ENCODE data around the gene PLLP. TPM values are rescaled to one million over a fixed set of nuclear protein-coding genes. Genes with fewer than 3 reads are reported as not detected.

The PLLP gene
- total RNA-seq, 1 donor from 2014 or later = 0.21 TPM

GRCh38 chr16:57324749-57325148 is 40.3 kb upstream of the PLLP start:
- no peak for DNase-seq (ENCODE audit: low spot score in 2 of 2)
- no peak overlapping the region for H3K4me3 ChIP-seq
- H3K36me3 ChIP-seq = no peaks in the 10 kb centered on the region
- no peaks in the 10 kb centered on the region for H3K4me1 ChIP-seq
- intact Hi-C loops (cut with DNase I) = no loop called here
- no peaks in the 10 kb centered on the region for H3K9me3 ChIP-seq
- TF ChIP-seq, protein P1, sequence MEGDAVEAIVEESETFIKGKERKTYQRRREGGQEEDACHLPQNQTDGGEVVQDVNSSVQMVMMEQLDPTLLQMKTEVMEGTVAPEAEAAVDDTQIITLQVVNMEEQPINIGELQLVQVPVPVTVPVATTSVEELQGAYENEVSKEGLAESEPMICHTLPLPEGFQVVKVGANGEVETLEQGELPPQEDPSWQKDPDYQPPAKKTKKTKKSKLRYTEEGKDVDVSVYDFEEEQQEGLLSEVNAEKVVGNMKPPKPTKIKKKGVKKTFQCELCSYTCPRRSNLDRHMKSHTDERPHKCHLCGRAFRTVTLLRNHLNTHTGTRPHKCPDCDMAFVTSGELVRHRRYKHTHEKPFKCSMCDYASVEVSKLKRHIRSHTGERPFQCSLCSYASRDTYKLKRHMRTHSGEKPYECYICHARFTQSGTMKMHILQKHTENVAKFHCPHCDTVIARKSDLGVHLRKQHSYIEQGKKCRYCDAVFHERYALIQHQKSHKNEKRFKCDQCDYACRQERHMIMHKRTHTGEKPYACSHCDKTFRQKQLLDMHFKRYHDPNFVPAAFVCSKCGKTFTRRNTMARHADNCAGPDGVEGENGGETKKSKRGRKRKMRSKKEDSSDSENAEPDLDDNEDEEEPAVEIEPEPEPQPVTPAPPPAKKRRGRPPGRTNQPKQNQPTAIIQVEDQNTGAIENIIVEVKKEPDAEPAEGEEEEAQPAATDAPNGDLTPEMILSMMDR (IDR thresholded peaks at IDR 0.05) = no peak
- no peaks in the 10 kb centered on the region for H3K27me3 ChIP-seq
- no peak overlapping the region for H3K27ac ChIP-seq

GRCh38 chr16:57319646-57320045 is 35.2 kb upstream of the PLLP start:
- Histone ChIP-seq H3K27ac (no peak overlapping the region), H3K27me3 (no peaks in the 10 kb centered on the region), H3K9me3 (no peaks in the 10 kb centered on the region), H3K36me3 (no peaks in the 10 kb centered on the region), H3K4me3 (no peak overlapping the region), H3K4me1 (peaks cover 18 to 29% of the 10 kb centered on the region in 2 donors)
- TF ChIP-seq, protein P1 (IDR thresholded peaks at IDR 0.05) = no peak
- no peak for DNase-seq (ENCODE audit: low spot score in 2 of 2)
- intact Hi-C loops (cut with DNase I) = loop anchor here (5.0 kb wide), 1 partner anchor 98 kb away; no protein-coding TSS in a partner anchor

- H3K9me3 ChIP-seq = no peaks in the 10 kb centered on the region
- DNase-seq (ENCODE audit: low spot score in 2 of 2) = no peak
- H3K4me1 ChIP-seq = peaks cover 21 to 36% of the 10 kb centered on the region in 2 donors
- H3K36me3 ChIP-seq = no peaks in the 10 kb centered on the region
- no peaks in the 10 kb centered on the region for H3K27me3 ChIP-seq
- intact Hi-C loops (cut with DNase I) = loop anchor here (5.0 kb wide), 1 partner anchor 99 kb away; no protein-coding TSS in a partner anchor
- peak overlapping the region; percentile 91 to 96 for H3K27ac ChIP-seq
- TF ChIP-seq, protein P1 (IDR thresholded peaks at IDR 0.05) = no peak
- no peak overlapping the region for H3K4me3 ChIP-seq
Observed at GRCh38 chr16:57318240-57318970, 33.9 kb upstream of the PLLP start.

DNA sequence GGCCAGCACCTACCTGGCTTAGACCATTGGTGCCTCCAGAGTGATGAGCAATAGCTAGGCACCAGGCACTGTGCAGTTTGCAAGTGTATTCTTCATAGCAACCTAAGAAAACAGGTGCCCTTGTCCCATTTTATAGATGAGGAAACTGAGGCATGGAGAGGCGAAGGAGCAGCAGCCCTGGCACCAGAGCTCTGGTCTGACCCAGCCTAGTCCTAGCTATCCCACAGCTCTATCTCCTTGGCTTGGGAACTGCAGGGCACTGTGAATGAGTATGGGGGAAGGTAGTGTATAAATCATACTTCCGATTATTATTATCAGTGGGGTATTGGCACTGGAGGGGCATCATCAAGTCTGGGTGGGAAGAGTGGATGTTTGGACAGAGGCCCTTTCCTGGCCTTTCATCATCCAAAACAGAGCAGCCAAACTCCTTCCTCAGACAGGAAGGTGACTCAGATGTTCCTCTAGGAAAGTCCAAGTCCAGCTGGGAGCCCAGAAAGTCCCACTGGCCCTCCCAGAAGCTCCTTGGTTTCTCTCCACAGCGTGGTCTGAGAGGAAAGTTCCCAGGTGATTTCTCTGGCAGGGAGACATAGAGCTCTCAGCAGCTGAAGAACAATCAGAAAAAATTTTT is 32.0 kb upstream of the PLLP start:
- H3K4me3 ChIP-seq = no peak overlapping the region
- peak overlapping the region; percentile 91 to 96 for H3K27ac ChIP-seq
- peaks cover 21 to 41% of the 10 kb centered on the region in 2 donors for H3K4me1 ChIP-seq
- no peaks in the 10 kb centered on the region for H3K27me3 ChIP-seq
- H3K36me3 ChIP-seq = no peaks in the 10 kb centered on the region
- TF ChIP-seq, protein P1 (IDR thresholded peaks at IDR 0.05) = no peak
- DNase-seq (ENCODE audit: low spot score in 2 of 2) = peak; percentile 60 to 90
- H3K9me3 ChIP-seq = no peaks in the 10 kb centered on the region
- intact Hi-C loops (cut with DNase I) = loop anchor here (1.0 to 5.0 kb wide), 3 partner anchors 12 to 101 kb away; partner anchors contain the start of gene CX3CL1

GRCh38 chr16:57315416-57315815 is 30.9 kb upstream of the PLLP start:
- intact Hi-C loops (cut with DNase I) = loop anchor here (5.0 kb wide), 1 partner anchor 102 kb away; no protein-coding TSS in a partner anchor
- Histone ChIP-seq H3K9me3 (no peaks in the 10 kb centered on the region), H3K27me3 (no peaks in the 10 kb centered on the region), H3K27ac (peak overlapping the region; percentile 91 to 96), H3K4me3 (no peak overlapping the region), H3K36me3 (no peaks in the 10 kb centered on the region), H3K4me1 (peaks cover 21 to 49% of the 10 kb centered on the region in 2 donors)
- no peak for DNase-seq (ENCODE audit: low spot score in 2 of 2)
- TF ChIP-seq, protein P1 (IDR thresholded peaks at IDR 0.05) = no peak

All from ascending aorta (tissue), 2 donors.